ENCODE measurements around the gene FOXO3.

FOXO3 gene

DNA sequence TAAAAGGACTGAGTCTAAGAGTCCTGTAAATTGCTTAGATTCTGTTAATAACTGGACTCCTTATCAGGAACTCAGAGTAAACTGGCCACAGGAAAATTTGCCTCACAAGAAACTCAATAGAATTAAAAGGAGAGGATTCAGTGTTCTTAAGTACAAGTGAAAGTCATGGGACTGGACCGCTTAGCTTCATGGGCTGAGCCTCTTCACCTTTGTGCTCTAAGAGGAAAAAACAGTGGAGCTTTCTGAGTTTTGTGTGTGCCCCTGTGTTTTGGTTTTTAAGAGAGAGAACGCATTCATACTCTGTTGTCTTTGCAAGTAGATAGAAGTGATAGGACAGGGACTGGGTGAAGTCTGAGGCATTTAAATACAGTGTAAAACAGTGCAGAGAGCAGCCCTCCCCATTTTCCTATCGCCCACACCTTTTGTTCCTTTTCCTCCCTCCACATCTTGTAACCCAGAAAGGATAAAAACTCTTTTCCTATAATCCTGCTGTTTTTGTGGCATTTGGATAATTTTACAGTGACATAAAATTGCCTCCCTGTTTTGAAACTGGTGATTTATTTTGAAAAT, 49.6 kb downstream of the FOXO3 start:
- Histone ChIP-seq H3K27ac (no peak overlapping the region), H3K4me3 (ENCODE audit: low read depth, low read length) (no peak overlapping the region), H3K27me3 (replicated peaks) (no peaks in the 10 kb centered on the region), H3K36me3 (replicated peaks) (no peaks in the 10 kb centered on the region)
- TF ChIP-seq, protein P1, sequence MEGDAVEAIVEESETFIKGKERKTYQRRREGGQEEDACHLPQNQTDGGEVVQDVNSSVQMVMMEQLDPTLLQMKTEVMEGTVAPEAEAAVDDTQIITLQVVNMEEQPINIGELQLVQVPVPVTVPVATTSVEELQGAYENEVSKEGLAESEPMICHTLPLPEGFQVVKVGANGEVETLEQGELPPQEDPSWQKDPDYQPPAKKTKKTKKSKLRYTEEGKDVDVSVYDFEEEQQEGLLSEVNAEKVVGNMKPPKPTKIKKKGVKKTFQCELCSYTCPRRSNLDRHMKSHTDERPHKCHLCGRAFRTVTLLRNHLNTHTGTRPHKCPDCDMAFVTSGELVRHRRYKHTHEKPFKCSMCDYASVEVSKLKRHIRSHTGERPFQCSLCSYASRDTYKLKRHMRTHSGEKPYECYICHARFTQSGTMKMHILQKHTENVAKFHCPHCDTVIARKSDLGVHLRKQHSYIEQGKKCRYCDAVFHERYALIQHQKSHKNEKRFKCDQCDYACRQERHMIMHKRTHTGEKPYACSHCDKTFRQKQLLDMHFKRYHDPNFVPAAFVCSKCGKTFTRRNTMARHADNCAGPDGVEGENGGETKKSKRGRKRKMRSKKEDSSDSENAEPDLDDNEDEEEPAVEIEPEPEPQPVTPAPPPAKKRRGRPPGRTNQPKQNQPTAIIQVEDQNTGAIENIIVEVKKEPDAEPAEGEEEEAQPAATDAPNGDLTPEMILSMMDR (IDR thresholded peaks at IDR 0.05; ENCODE audit: low read depth, low read length, missing control alignments): no peak
- in situ Hi-C loops (cut with HindIII; ENCODE audit: low pct_ligation_motif_present, low sequenced_read_pairs): no loop called here
- DNase-seq: no peak

DNA sequence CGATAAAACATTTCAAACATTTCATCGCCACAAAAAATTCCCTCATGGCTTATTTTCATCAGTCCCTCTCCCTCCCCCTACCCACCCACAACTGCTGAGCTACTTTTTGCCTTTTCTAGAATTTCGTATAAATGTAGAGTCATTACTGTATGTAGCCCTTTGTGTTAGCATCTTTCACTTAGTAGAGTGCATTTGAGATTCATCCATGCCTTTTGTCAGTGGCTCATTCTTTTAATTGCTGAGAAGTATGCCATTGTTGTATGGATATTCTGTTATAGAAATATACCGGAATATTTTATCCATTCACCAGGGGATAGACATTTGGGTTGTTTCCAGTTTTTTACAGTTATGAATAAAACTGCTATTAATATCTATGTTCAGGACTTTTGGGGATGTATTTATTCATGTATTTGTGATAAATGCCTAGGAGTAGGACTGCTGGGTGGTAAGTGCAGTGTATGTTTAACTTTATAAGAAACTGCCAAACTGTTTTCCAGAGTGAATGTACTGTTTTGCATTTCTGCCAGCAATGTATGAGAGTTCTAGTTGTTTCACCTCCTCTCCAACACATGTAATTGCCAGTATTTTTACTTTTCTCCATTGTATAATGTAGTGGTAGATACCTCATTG, 50.4 kb downstream of the FOXO3 start:
- TF ChIP-seq, protein P1 (IDR thresholded peaks at IDR 0.05; ENCODE audit: low read depth, low read length, missing control alignments): no peak
- in situ Hi-C loops (cut with HindIII; ENCODE audit: low pct_ligation_motif_present, low sequenced_read_pairs): no loop called here
- no peaks in the 10 kb centered on the region for H3K36me3 ChIP-seq (replicated peaks)
- no peaks in the 10 kb centered on the region for H3K27me3 ChIP-seq (replicated peaks)
- H3K27ac ChIP-seq: no peak overlapping the region
- H3K4me3 ChIP-seq (ENCODE audit: low read depth, low read length): no peak overlapping the region
- DNase-seq: no peak

DNA sequence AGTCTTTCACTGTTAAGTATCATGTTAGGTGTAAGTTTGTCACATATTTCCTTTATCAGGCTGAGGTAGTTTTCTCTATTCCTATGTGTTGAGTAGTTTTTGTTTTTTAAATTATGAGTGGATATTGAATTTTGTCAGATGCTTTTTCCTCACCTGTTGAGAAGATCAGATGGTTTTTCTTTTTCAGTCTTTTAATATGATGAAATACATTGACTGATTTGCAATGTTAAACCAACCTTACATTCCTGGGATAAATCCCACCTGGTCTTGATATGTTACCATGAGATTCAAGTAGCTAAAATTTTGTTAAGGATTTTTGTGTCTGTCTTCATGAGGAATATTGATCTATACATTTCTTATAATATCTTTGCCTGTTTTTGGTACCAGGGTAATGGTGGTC, 52.1 kb downstream of the FOXO3 start:
- no peak for DNase-seq
- no peak overlapping the region for H3K4me3 ChIP-seq (ENCODE audit: low read depth, low read length)
- in situ Hi-C loops (cut with HindIII; ENCODE audit: low pct_ligation_motif_present, low sequenced_read_pairs): no loop called here

DNA sequence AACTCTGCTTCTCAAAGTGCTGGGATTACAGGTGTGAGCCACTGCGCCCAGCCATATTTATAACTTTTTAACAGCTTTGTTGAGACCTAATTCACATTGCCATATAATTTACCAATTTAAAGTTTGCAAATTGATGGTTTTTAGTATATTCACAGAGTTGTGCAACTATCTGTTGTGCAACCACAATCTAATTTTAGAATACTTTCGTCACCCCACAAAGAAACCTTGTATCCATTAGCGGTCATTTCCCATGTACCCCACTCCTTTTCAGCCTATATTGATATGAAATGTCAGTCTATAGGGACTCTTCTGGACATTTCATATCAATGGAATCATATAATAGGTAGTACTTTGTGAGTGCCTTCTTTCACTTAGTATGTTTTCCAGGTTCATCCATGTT, 55.8 kb downstream of the FOXO3 start:
- DNase-seq: no peak
- in situ Hi-C loops (cut with HindIII; ENCODE audit: low pct_ligation_motif_present, low sequenced_read_pairs): no loop called here
- TF ChIP-seq, protein P1 (IDR thresholded peaks at IDR 0.05; ENCODE audit: low read depth, low read length, missing control alignments): no peak
- no peak overlapping the region for H3K4me3 ChIP-seq (ENCODE audit: low read depth, low read length)
- no peaks in the 10 kb centered on the region for H3K27me3 ChIP-seq (replicated peaks)
- no peak overlapping the region for H3K27ac ChIP-seq
- no peaks in the 10 kb centered on the region for H3K36me3 ChIP-seq (replicated peaks)

More for the DNA sequence above, 52.1 kb downstream of the FOXO3 start:
- Histone ChIP-seq H3K27ac (no peak overlapping the region), H3K27me3 (replicated peaks) (no peaks in the 10 kb centered on the region), H3K36me3 (replicated peaks) (no peaks in the 10 kb centered on the region)
- TF ChIP-seq, protein P1 (IDR thresholded peaks at IDR 0.05; ENCODE audit: low read depth, low read length, missing control alignments): no peak

DNA sequence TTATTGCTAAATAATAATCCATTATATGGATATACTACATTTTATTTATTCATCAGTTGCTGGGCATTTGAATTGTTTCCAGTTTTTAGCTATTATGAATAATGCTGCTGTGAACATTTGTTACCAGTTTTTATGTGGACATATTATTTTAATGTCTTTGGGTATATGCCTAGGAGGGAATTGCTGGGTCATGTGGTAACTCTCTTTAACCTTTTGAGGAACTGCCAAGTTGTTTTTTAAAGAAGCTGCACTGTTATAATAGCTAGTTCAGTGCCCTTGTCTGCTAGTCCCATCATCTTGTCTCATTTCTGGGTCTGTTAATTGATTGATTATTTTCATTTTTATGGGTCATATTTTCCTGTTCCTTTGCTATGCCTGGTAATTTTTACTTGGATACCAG, 56.3 kb downstream of the FOXO3 start:
- Histone ChIP-seq H3K36me3 (replicated peaks) (no peaks in the 10 kb centered on the region), H3K4me3 (ENCODE audit: low read depth, low read length) (no peak overlapping the region), H3K27ac (no peak overlapping the region), H3K27me3 (replicated peaks) (no peaks in the 10 kb centered on the region)
- TF ChIP-seq, protein P1 (IDR thresholded peaks at IDR 0.05; ENCODE audit: low read depth, low read length, missing control alignments): no peak
- no peak for DNase-seq
- in situ Hi-C loops (cut with HindIII; ENCODE audit: low pct_ligation_motif_present, low sequenced_read_pairs): no loop called here

All from brain microvascular endothelial cell (primary cell).